Activated CD8-positive, alpha-beta memory T cell treated with anti-CD3 and anti-CD28 coated beads, Interleukin-2, amount 10 ng/mL, durations not matched to agents 7 days and 5 days (primary cell): ENCODE results near the gene COX15. TPM values are rescaled to one million over a fixed set of nuclear protein-coding genes. Genes with fewer than 3 reads are reported as not detected.
A peak's percentile ranks its signal among the peaks of the same experiment; 100 is the strongest.

Experiments used
- ATAC-seq: fragments of 150-1000 bp; cut with Tn5 transposase; one replicate; pipeline ENCODE4 v1.10.0; 2021; ENCODE audit warnings: moderate library complexity
- CTCF ChIA-PET: fragments of 350-600 bp; sonication (Branson Sonifier 250); formaldehyde crosslinking; loops from one replicate; lab custom pipeline; 2021; ENCODE audit warnings: antibody characterized with exemption; lab: Charles Lee
- DNase-seq: peaks from one replicate; pipeline ENCODE4 v3.0.0-alpha.2; 2020
- H3K27ac Mint-ChIP-seq: one replicate; pipeline ENCODE4 v1.8.0; 2021; ENCODE audit warnings: mild to moderate bottlenecking, mixed read lengths
- H3K27me3 Mint-ChIP-seq: one replicate; pipeline ENCODE4 v1.8.0; 2021; ENCODE audit warnings: mixed read lengths
- H3K36me3 Mint-ChIP-seq: one replicate; pipeline ENCODE4 v1.8.0; 2021; ENCODE audit warnings: mild to moderate bottlenecking, mixed read lengths
- H3K4me1 Mint-ChIP-seq: one replicate; pipeline ENCODE4 v1.8.0; 2021; ENCODE audit warnings: mixed read lengths
- H3K4me3 Mint-ChIP-seq: one replicate; pipeline ENCODE4 v1.8.0; 2021; ENCODE audit warnings: mild to moderate bottlenecking, moderate library complexity, mixed read lengths
- H3K9me3 Mint-ChIP-seq: one replicate; pipeline ENCODE4 v1.8.0; 2022; ENCODE audit warnings: low read depth, mixed read lengths
- total RNA-seq, 2 experiments: library from RNA; stranded (reverse); gene quantifications; one replicate each; pipeline ENCODE4 v1.2.3, GENCODE V29; 2021

The COX15 gene
- total RNA-seq, 2 experiments from 2014 or later: 40.4 to 42.1 TPM

- no peak for ATAC-seq
- no peaks in the 10 kb centered on the region for H3K27me3 Mint-ChIP-seq
- CTCF ChIA-PET: interaction anchor here (1.0 kb wide), 1 partner anchor 14 kb away, joined by 3 read pairs; no protein-coding TSS in a partner anchor
- no peak overlapping the region for H3K27ac Mint-ChIP-seq
- no peak for DNase-seq
- H3K4me3 Mint-ChIP-seq: no peak overlapping the region
- H3K4me1 Mint-ChIP-seq: peaks cover 6% of the 10 kb centered on the region
- no peaks in the 10 kb centered on the region for H3K9me3 Mint-ChIP-seq
- peaks cover 2% of the 10 kb centered on the region for H3K36me3 Mint-ChIP-seq
Observed at GRCh38 chr10:99685597-99685967, 46.3 kb downstream of the COX15 start.

GRCh38 chr10:99682752-99683151, 49.2 kb downstream of the COX15 start:
- H3K27me3 Mint-ChIP-seq: no peaks in the 10 kb centered on the region
- H3K27ac Mint-ChIP-seq: no peak overlapping the region
- H3K36me3 Mint-ChIP-seq: peaks cover 2% of the 10 kb centered on the region
- ATAC-seq: peak; percentile 53
- no peak for DNase-seq
- no peak overlapping the region for H3K4me3 Mint-ChIP-seq
- CTCF ChIA-PET: no interaction called here
- H3K4me1 Mint-ChIP-seq: peaks cover 9% of the 10 kb centered on the region
- H3K9me3 Mint-ChIP-seq: no peaks in the 10 kb centered on the region

Other genes with a start within 250 kb of the COX15 start
- gene NKX2-3, start 199.2 kb downstream of the COX15 start, total RNA-seq: not detected
- gene SLC25A28, start 111.7 kb downstream of the COX15 start, total RNA-seq: 10 to 100 TPM; 60.4 to 89.5 TPM
- gene ENTPD7, start 72.6 kb downstream of the COX15 start, total RNA-seq: 1 to 10 TPM; 4.3 to 7.4 TPM
- gene CUTC, start 107 bp upstream of the COX15 start, total RNA-seq: 10 to 100 TPM; 23.6 to 26.9 TPM
- under 1 TPM; 0.82 to 0.85 TPM for gene ABCC2, start 50.5 kb upstream of the COX15 start, total RNA-seq